ENCODE measurements around the gene HSPG2. TPM values are rescaled to one million over a fixed set of nuclear protein-coding genes. Genes with fewer than 3 reads are reported as not detected.

The HSPG2 gene
- total and polyA plus RNA-seq, 9 of the 15 experiments (the other 6 are each of a cell fraction or from before 2014, with no cell fraction given), result 0.14 to 160 (median 15.7) TPM

GRCh38 chr1:21904704-21905520, 32.2 kb downstream of the HSPG2 start:
- H3K9me3 ChIP-seq (replicated peaks; ENCODE audit: control insufficient read depth, insufficient read depth, low read depth, low read length), result no peaks in the 10 kb centered on the region
- H3K4me1 ChIP-seq (replicated peaks in 1 of 2; ENCODE audit: control insufficient read depth in 2 of 2, insufficient read depth in 2 of 2, low read length in 2 of 2), result peaks cover 63 to 81% of the 10 kb centered on the region in 2 experiments
- BruUV-seq (replicated peaks), result no TSS peak
- H2AFZ ChIP-seq (ENCODE audit: low read depth, low read length), result peak overlapping the region; percentile 54
- FAIRE-seq (peak; percentile 100), ATAC-seq (peak; percentile 80), DNase-seq (ENCODE audit: extremely low read depth in 1 of 4, low spot score in 3 of 4) (peak; percentile 93 to 100 (median 95))
- in situ Hi-C loops (cut with MboI), result no loop called here
- H3K4me3 ChIP-seq, result no peak overlapping the region
- 7% methylated on average over 22 of the region's 22 CpGs for WGBS (ENCODE audit: insufficient coverage, low coverage, missing lambda C conversion rate)
- ChIA-PET CTCF (ENCODE audit: low intra/inter-chr PET ratio) (no interaction called here), POLR2A (interaction anchor here (1.0 to 1.3 kb wide), 3 partner anchors 20 to 39 kb away, joined by 3 to 4 read pairs (median 4); no protein-coding TSS in a partner anchor)
- no peaks in the 10 kb centered on the region for H3K9me1 ChIP-seq (ENCODE audit: control insufficient read depth, insufficient read depth, low read length)
- H3K9ac ChIP-seq (ENCODE audit: insufficient read depth in 1 of 2, low read depth in 2 of 2, low read length in 2 of 2), result peak overlapping the region; percentile 74 to 90
- intact Hi-C loops (cut with micrococcal nuclease), result loop anchor here (5.0 to 10.0 kb wide), 2 partner anchors 120 to 123 kb away; partner anchors contain the start of gene USP48
- peaks cover 79% of the 10 kb centered on the region for H3K79me2 ChIP-seq (ENCODE audit: control insufficient read depth, insufficient read depth, low read length)
- no peaks in the 10 kb centered on the region for H3K27me3 ChIP-seq (ENCODE audit: control insufficient read depth in 2 of 2, insufficient read depth in 2 of 2, low read length in 2 of 2)
- peak overlapping the region; percentile 93 for H3K27ac ChIP-seq (ENCODE audit: extremely low read depth, low read depth, low read length)
- peak overlapping the region; percentile 75 for H3K4me2 ChIP-seq (ENCODE audit: insufficient read depth, low read length)
- H3K36me3 ChIP-seq (ENCODE audit: control insufficient read depth, insufficient read depth, low read length), result peaks cover 37% of the 10 kb centered on the region; the same call in 2 of the 3 replicates
- H4K20me1 ChIP-seq (replicated peaks; ENCODE audit: control insufficient read depth, insufficient read depth, low read length), result no peaks in the 10 kb centered on the region
- peak; percentile 100 for TF ChIP-seq NCOR1 (IDR thresholded peaks at IDR 0.05)
- TF ChIP-seq TAF15 (IDR thresholded peaks at IDR 0.05; ENCODE audit: low read depth, low read length), result no peak
- TF ChIP-seq, protein P1, sequence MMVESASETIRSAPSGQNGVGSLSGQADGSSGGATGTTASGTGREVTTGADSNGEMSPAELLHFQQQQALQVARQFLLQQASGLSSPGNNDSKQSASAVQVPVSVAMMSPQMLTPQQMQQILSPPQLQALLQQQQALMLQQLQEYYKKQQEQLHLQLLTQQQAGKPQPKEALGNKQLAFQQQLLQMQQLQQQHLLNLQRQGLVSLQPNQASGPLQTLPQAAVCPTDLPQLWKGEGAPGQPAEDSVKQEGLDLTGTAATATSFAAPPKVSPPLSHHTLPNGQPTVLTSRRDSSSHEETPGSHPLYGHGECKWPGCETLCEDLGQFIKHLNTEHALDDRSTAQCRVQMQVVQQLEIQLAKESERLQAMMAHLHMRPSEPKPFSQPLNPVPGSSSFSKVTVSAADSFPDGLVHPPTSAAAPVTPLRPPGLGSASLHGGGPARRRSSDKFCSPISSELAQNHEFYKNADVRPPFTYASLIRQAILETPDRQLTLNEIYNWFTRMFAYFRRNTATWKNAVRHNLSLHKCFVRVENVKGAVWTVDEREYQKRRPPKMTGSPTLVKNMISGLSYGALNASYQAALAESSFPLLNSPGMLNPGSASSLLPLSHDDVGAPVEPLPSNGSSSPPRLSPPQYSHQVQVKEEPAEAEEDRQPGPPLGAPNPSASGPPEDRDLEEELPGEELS (CRISPR knock-in tag; IDR thresholded peaks at IDR 0.05; ENCODE audit: borderline replicate concordance), result peak; percentile 79
- no peak for TF ChIP-seq ZSCAN32 (CRISPR knock-in tag; IDR thresholded peaks at IDR 0.05)
- TF ChIP-seq UBTF (IDR thresholded peaks at IDR 0.05; ENCODE audit: borderline replicate concordance in 1 of 2, low read depth in 2 of 2, low read length in 2 of 2), result no peak; a peak in 1 of 4 replicates
- no peak for TF ChIP-seq SIN3B (IDR thresholded peaks at IDR 0.05; ENCODE audit: low read depth)
- TF ChIP-seq XRCC4 (IDR thresholded peaks at IDR 0.05; ENCODE audit: extremely low read depth, insufficient read depth, insufficient read length), result no peak
- peak; percentile 92 for TF ChIP-seq HNRNPUL1 (IDR thresholded peaks at IDR 0.05; ENCODE audit: low read length)
